Umbilical cord (tissue), 2 donors: ENCODE data around the gene OLFML2B. TPM values are rescaled to one million over a fixed set of nuclear protein-coding genes. Genes with fewer than 3 reads are reported as not detected.
"Not testable (repeated sequence)": the region's sequence is repeated elsewhere in the genome, so short reads cannot be mapped to it uniquely, and the experiment has no call there.

Experiments
- DNase-seq: peaks from one replicate; pipeline ENCODE4 v3.0.0-alpha.2; 2015; ENCODE audit warnings: low spot score
- total RNA-seq: library from RNA; depleted of rRNA; stranded (reverse); fragments of >200 nt; gene quantifications from one replicate; pipeline ENCODE4 v1.2.3, GENCODE V29; 2014; ENCODE audit warnings: low replicate concordance; ENCODE audit not compliant: insufficient read depth

OLFML2B gene
- total RNA-seq = 15.4 TPM

DNA sequence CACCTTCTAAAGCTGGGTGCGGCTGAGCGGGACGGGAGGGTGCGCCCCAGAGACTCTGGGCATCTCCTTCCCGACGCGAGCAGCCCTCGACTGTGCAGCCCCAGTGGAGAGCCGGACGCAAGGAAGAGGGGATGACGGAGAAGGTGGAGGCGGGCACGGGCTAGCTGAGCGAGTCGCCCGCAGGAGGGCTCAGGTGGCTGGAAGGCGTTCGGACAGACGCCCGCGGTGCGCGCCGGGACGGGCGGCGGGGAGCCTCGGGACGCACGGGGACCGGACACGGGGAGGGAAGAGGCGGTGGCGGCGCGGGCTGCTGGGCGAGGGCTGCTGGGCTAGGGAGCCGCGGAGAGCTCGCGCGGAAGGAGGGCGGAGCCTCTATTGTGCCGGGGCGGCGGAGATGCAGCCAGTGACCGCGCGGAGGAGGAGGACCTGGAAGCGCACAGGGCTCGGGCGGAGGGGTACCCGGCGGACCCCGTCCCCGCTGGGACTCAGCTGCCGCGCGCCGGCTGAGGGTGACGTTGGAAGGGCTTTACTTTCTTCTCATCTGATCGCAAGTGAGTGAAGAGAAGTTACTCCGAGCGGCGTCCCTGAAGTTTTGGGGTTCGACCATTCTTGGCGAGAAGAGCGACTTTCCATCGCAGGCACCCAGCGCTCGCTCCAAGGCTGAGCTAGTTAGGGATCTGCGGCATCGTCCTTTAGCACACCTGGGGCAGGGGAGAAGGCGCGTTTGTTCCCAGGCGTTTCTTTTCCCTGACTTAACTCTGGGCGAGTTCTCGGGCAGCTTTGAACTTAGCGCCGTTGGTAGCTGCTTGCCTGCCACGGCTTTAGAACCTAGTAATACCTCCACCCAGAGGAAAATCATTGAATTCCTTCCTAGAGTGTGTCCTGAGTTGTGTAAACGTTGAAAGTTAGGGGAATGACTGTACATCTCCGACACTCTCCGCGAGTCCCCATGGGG lies at the start of gene OLFML2B:
OLFML2B (minus strand) TSS at position 323 of the 955 bp plus-strand sequence. CDS start 439 bp downstream, outside the sequence.
- DNase-seq = peak; percentile 80

DNA sequence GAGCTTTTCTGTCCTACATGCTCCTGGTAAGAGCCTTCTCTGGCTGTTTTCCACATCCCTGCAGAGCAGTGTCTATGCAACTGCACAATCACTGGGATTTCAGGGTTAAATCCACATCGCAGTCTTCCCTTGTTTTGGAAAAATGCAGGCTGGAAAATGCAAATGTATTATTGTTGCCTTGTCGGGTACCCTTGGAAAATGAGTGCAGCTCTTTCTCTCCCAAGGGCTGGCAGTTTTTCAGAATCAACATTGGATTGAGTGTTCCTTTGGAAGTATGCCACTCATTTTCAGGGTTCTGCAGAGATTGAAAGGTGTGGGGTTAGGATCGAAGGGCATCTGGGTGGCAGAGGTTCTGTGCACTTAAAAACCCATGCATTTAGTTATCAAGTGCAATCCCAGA lies 49.1 kb upstream of the OLFML2B start:
- no peak for DNase-seq

DNA sequence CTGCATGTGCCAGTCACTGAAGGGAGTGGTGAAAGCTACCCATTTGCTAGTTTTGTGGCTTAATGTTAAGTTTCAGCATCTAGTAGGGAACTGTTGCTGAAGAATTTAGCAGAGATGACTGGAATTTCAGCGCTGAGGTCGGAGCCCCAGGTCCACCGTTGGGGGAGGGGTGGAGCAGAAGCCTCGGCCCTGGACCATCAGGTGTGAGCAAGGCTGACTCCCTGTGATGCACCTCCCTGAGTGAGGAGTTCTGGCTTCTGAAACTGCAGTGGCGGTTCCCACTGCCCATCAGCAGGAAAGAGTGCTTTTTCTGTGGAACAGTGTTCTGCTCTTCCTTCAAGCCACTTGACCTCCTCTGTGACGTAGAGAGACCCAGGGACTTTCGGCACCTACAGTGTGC lies 47.2 kb upstream of the OLFML2B start:
- DNase-seq = no peak

DNA sequence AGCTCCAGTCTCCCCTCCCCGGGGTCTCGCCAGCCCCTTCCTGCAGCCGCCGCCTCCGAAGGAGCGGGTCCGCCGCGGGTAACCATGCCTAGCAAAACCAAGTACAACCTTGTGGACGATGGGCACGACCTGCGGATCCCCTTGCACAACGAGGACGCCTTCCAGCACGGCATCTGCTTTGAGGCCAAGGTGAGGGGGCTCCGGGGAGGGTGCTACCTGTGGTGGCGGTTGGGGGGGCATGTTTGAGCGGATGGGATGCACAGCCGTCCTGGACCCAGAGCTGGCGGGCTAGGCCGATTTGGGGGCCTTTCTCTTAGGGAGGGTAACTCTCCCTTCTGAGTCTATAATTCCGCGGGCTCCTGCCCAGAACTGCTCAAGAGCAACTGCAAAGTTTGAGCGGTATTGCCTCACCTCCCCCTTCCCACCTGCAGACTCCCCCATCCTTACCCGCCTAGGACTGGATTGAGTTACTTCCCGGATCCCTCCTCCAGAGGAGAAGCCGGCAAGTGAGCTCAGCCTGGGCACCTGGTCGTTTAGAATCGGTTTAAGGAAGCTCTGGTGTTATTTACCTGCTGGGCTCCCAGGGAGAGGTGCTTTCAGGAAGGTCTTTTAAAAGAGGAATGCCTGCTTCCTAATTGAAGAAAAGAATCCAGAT lies 46.6 kb upstream of the OLFML2B start:
- DNase-seq = no peak

GRCh38 chr1:162069334-162070093 lies 45.8 kb upstream of the OLFML2B start, which contains the start of gene NOS1AP:
TSS of gene NOS1AP (plus strand) at chr1:162069691. CDS start at chr1:162070178, 487 bp downstream.
- peak; percentile 78 for DNase-seq

DNA sequence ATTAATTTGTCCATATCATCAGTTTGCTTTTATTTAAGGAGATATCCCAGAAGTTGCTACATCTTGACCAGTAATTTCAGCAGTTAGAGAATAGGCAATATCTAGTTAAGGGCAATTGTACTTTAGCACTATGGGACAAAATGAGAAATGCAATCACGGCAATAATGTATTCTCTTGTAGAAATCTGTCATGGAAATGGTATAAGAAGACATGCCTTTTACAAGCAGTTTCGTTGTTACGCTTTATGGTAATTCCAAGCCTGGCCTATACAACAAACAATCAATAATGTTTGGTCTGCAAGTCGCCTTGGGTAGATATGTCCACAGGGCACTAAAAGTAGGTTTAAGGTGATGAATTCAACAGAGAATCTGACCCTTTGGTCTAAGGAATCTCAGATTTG lies 44.6 kb upstream of the OLFML2B start:
- DNase-seq = no peak

DNA sequence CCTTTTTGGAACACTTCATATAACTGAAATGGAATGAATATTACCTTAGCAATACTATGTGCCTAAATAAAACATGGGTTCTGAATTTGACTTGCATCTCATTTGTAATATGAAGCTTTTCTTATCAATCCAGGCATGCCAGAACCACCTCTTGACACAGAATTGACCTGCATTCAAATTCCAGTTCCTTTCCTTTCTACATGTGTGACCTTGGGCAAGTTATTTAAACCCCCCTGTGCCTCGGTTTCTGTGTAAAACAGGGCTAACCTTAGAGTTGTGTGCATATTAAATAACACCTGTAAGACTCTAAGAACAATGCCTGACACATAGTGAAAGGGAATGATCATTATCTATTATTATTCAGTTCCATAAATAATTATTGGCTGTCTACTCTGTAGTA lies 43.8 kb upstream of the OLFML2B start:
- no peak for DNase-seq

DNA sequence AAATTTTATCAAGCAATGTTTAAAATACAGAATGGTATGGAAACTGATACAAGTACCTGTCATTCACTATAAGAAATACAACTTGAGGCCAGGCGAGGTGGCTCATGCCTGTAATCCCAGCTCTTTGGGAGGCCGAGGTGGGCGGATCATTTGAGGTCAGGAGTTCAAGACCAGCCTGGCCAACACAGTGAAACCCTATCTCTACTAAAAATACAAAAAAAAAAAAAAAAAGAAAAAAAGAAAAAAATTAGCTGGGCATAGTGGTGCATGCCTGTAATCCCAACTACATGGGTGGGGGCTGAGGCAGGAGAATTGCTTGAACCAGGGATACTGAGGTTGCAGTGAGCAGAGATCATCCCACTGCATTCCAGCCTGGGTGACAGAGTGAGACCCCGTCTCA lies 43.2 kb upstream of the OLFML2B start:
- not testable (repeated sequence) for DNase-seq

- DNase-seq = no peak
These were observed 41.3 kb upstream of the OLFML2B start for GRCh38 chr1:162065016-162065415.

DNA sequence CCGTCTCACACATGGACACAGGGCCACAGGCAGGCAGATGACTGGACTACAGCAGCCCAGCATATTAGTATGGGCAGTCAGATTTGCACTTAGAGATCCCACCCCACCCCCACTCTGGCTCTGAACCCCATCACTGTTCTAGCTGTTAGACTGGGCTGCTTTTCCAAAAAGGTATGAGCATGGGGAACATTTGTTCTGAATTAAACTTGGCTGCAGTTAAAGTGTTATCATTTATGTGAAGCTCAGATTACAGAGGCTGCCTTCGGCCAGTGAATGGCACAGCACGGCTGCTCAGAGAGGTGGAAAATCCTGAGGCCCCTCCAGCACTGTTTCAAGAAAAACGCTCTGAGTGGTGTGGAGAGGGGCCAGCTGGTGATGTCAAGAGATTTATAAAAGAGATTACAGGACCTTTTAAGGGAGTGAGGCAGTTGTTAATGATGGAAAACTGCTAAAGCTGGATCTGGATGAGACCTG lies 38.9 kb upstream of the OLFML2B start:
- DNase-seq = peak; percentile 83

DNA sequence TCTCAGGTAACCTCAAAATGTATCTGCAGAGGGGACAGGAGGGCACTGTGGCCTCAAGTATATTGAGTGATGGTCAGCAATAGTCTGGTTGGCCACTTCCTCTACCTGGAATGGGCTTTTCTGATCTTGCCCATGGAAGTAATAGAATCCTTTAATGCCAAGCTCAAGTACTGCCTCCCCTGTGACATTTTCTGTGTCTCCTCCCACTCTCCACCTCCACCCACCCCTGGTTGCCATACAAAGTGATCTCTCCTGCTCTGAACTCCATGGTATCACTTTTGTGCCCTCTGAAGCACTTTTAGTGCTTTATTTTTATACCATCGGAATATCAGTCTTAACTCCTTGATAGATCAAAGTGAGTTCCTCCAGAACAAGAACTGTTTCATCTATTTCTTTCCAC lies 36.6 kb upstream of the OLFML2B start:
- DNase-seq = no peak

GRCh38 chr1:162059721-162060120 lies 36.1 kb upstream of the OLFML2B start:
- no peak for DNase-seq

- DNase-seq = no peak
These were observed 32.9 kb upstream of the OLFML2B start for GRCh38 chr1:162056579-162056978.

DNA sequence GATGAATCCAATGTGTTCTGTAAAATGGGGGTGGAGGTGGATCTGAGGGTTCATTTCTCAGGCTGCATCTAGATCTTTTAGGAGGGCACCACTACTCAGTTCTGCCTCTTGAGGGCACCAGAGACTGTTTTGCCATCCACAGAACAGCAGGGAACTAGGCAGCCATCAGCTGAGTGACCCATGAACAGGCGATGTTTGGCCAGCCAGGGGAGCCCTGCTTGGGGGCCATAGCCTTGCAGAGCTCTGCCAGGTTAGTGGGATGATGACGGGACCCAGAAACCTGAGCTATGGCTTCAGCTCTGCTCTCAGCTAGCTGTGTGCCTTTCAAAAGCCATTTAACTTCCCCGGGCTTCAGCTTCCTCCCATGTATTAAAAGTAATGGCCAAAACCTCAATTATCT lies 32.4 kb upstream of the OLFML2B start:
- peak; percentile 66 for DNase-seq

DNA sequence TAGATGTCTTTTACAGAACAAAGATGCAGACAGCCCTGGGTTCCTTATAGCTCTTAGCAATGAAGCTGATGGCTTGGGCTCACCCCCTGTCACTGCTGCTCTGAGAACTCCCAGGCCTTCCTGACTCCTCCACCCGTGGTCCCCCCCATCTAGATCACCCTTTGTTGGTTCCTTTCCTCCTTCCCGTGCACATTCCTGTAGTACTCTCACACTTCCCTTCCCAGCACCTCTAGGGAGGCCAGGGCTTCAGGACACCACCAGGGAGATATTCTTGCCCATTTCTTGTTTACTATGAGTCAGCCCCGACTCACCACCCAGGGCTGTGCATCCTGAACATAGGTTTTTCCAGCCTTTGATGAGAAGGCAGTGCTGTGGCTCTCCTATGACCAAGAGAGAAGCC lies 31.4 kb upstream of the OLFML2B start:
- no peak for DNase-seq

GRCh38 chr1:162053949-162054348 lies 30.3 kb upstream of the OLFML2B start:
- not testable (repeated sequence) for DNase-seq

DNA sequence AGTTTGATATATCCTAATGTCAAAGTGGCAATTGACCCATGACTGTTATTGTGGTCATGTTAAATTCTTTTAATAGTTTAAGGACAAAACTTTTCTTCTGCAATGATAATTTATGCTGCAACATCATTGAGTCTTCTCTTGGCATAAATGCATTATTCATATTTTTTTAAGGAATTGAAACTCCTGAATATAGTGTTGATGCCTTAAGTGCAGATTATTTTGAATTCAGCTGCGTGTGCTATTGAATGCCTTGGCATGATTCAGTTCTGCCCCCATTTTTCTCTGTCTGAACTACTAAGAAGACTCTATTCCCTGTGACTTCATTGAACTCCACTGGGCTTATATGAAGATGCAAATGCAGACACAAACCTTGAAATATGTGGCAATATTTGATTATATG lies 23.3 kb upstream of the OLFML2B start:
- no peak for DNase-seq

DNA sequence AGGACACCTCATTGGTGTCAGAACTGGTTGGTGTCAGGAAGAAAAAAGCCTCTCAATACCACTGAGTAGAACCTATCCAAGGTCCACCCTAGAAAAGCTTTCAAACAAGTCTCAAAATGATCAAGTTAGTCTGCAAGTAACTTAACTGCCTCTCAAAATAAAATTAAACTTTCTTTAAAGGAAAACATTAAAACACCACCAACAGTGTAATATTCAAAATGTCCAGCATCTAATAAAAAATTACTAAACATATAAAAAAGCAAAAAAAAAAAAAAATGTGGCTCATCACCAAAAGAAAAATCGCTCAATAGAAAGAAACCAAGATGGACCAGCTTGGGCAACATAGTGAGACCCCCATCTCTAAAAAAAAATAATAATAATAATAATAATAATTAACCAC lies 18.7 kb upstream of the OLFML2B start:
- DNase-seq = no peak

GRCh38 chr1:162040657-162041056 lies 17.0 kb upstream of the OLFML2B start:
- DNase-seq = no peak

- DNase-seq = no peak
These were observed 16.3 kb upstream of the OLFML2B start for GRCh38 chr1:162040001-162040400.

GRCh38 chr1:162038624-162039023 lies 15.0 kb upstream of the OLFML2B start:
- no peak for DNase-seq

- no peak for DNase-seq
These were observed 12.5 kb upstream of the OLFML2B start for GRCh38 chr1:162036163-162036562.
